ENCODE measurements around the gene PGM5.

- no peak for TF ChIP-seq CTCF (IDR thresholded peaks at IDR 0.05; ENCODE audit: low read length)
- no peak for TF ChIP-seq EZH2 (IDR thresholded peaks at IDR 0.05; ENCODE audit: borderline replicate concordance, low read length)
These were observed 150.1 kb downstream of the PGM5 start for GRCh38 chr9:68506551-68506950.
